Panc1 (cell line): ENCODE results near the gene ITM2B. TPM values are rescaled to one million over a fixed set of nuclear protein-coding genes. Genes with fewer than 3 reads are reported as not detected.

Source experiments
- ATAC-seq: fragments of 200-7000 bp; cut with Tn5 transposase; 2 replicates; pipeline ENCODE4 v1.9.1; 2020; ENCODE audit warnings: mild to moderate bottlenecking, moderate library complexity
- BruUV-seq: library from RNA; stranded (reverse); fragments of 400-500 nt; replicated peaks from 2 replicates; lab custom pipeline; 2021; lab: Mats Ljungman, UMichigan
- CTCF ChIA-PET: fragments of 300-600 bp; sonication (Branson Sonifier 250); formaldehyde crosslinking; loops from one replicate; lab custom pipeline; 2022; ENCODE audit warnings: antibody characterized with exemption; lab: Charles Lee
- POLR2A ChIA-PET: fragments of 300-600 bp; sonication (Branson Sonifier 250); formaldehyde crosslinking; loops from one replicate; lab custom pipeline; 2022; ENCODE audit warnings: antibody characterized with exemption; lab: Charles Lee
- DNase-seq: peaks from one replicate; pipeline ENCODE4 v3.0.0-alpha.2; 2010; ENCODE audit warnings: low read depth, low spot score
- H3K27ac ChIP-seq: 2 replicates; pipeline ENCODE4 v1.5.1; 2011; ENCODE audit warnings: mild to moderate bottlenecking, low read length, inconsistent platforms
- H3K27me3 ChIP-seq: fragments of 200-500 bp; sonication (Bioruptor generic); 2 replicates; pipeline ENCODE4 v1.6.0; 2014; ENCODE audit warnings: low read length, inconsistent platforms; ENCODE audit not compliant: control insufficient read depth, insufficient read depth
- H3K36me3 ChIP-seq: fragments of 200-500 bp; sonication (Bioruptor generic); 2 replicates; pipeline ENCODE4 v1.5.1; 2014; ENCODE audit warnings: inconsistent platforms, mild to moderate bottlenecking, low read length, moderate library complexity; ENCODE audit not compliant: control insufficient read depth, insufficient read depth
- H3K4me1 ChIP-seq: 2 replicates; pipeline ENCODE4 v1.5.1; 2011; ENCODE audit warnings: inconsistent platforms, mild to moderate bottlenecking, low read length, moderate library complexity; ENCODE audit not compliant: control insufficient read depth, insufficient read depth
- H3K4me3 ChIP-seq, 2 experiments: 2 replicates each; pipeline ENCODE4 v1.5.1; 2011 to 2012; ENCODE audit warnings: low read depth in 2 of 2, low read length in 2 of 2, mild to moderate bottlenecking in 2 of 2, inconsistent platforms in 1 of 2, moderate library complexity in 1 of 2
- H3K9me3 ChIP-seq: fragments of 200-500 bp; sonication (Bioruptor generic); 2 replicates; pipeline ENCODE4 v1.5.1; 2014; ENCODE audit warnings: low read depth, mild to moderate bottlenecking, inconsistent platforms, low read length, moderate library complexity; ENCODE audit not compliant: control insufficient read depth, insufficient read depth
- POLR2AphosphoS5 ChIP-seq: IDR thresholded peaks from 2 replicates; pipeline ENCODE4 v1.6.1; 2012; ENCODE audit warnings: mild to moderate bottlenecking, low read depth, low read length, moderate library complexity
- SIN3A ChIP-seq: IDR thresholded peaks from 2 replicates; pipeline ENCODE4 v1.6.1; 2012; ENCODE audit warnings: low read depth, mild to moderate bottlenecking, low read length, moderate library complexity, borderline replicate concordance; ENCODE audit not compliant: insufficient read depth
- TCF7L2 ChIP-seq: IDR thresholded peaks from 2 replicates; pipeline ENCODE4 v1.6.1; 2011; ENCODE audit warnings: mild to moderate bottlenecking, low read depth, low read length, inconsistent platforms
- in situ Hi-C: cut with HindIII; loops from 2 replicates; pipeline ENCODE4 v1.10.0; 2016; ENCODE audit warnings: low sequenced_read_pairs, low pct_unique_long_range_greater_than_20kb
- intact Hi-C: fragments of 100-400 bp; cut with micrococcal nuclease; formaldehyde crosslinking; loops from one replicate; pipeline ENCODE4 v1.10.0; 2022; ENCODE audit not compliant: unreplicated experiment
- total RNA-seq: library from RNA; stranded (reverse); gene quantifications from one replicate; pipeline ENCODE4 v1.2.1, GENCODE V29; 2021; ENCODE audit not compliant: unreplicated experiment
- TF ChIP-seq, protein P1 (sequence below), 2 experiments: IDR thresholded peaks; 2 replicates each; pipeline ENCODE4 v1.6.1; 2011 to 2012; ENCODE audit warnings: low read depth in 2 of 2, control low read depth in 1 of 2, low read length in 1 of 2, mild to moderate bottlenecking in 1 of 2, moderate library complexity in 1 of 2; ENCODE audit not compliant: insufficient read depth in 1 of 2
- TF ChIP-seq, protein P2 (sequence below): fragments of 450-650 bp; IDR thresholded peaks from 2 replicates; pipeline ENCODE4 v1.5.1; 2017; ENCODE audit warnings: mild to moderate bottlenecking

ITM2B gene
- total RNA-seq, 1 experiment from 2014 or later, result 156 TPM

DNA sequence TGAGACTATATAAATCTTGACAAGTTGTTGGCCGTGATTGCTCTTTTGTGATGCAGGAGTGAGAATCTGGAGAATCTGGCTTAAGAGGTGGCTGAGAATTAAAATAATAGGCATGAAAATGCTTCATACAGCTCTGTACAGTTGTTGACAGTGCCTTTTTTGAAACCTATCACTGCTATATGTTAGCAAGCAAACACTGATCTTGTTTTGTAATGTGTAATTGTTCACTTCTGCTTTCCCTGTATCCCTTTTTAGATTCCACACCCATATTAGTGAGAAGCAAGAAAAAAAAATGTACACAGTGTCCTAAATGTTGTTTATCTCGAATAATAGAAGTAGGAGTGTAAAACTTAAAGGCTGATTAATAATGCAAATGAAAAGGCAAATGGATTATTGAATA is 31.1 kb downstream of the ITM2B start:
- no peak overlapping the region for H3K27ac ChIP-seq
- intact Hi-C loops (no loop called here), in situ Hi-C loops (no loop called here)
- no TSS peak for BruUV-seq
- DNase-seq (no peak), ATAC-seq (no peak)
- POLR2A ChIA-PET, result no interaction called here
- H3K4me1 ChIP-seq, result no peaks in the 10 kb centered on the region
- no peaks in the 10 kb centered on the region for H3K9me3 ChIP-seq
- no peaks in the 10 kb centered on the region for H3K27me3 ChIP-seq
- no peak overlapping the region for H3K4me3 ChIP-seq
- CTCF ChIA-PET, result no interaction called here
- TF ChIP-seq POLR2AphosphoS5, result no peak
- TF ChIP-seq, protein P1, sequence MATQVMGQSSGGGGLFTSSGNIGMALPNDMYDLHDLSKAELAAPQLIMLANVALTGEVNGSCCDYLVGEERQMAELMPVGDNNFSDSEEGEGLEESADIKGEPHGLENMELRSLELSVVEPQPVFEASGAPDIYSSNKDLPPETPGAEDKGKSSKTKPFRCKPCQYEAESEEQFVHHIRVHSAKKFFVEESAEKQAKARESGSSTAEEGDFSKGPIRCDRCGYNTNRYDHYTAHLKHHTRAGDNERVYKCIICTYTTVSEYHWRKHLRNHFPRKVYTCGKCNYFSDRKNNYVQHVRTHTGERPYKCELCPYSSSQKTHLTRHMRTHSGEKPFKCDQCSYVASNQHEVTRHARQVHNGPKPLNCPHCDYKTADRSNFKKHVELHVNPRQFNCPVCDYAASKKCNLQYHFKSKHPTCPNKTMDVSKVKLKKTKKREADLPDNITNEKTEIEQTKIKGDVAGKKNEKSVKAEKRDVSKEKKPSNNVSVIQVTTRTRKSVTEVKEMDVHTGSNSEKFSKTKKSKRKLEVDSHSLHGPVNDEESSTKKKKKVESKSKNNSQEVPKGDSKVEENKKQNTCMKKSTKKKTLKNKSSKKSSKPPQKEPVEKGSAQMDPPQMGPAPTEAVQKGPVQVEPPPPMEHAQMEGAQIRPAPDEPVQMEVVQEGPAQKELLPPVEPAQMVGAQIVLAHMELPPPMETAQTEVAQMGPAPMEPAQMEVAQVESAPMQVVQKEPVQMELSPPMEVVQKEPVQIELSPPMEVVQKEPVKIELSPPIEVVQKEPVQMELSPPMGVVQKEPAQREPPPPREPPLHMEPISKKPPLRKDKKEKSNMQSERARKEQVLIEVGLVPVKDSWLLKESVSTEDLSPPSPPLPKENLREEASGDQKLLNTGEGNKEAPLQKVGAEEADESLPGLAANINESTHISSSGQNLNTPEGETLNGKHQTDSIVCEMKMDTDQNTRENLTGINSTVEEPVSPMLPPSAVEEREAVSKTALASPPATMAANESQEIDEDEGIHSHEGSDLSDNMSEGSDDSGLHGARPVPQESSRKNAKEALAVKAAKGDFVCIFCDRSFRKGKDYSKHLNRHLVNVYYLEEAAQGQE (IDR thresholded peaks at IDR 0.05; ENCODE audit: insufficient read depth in 1 of 2, low read depth in 2 of 2, low read length in 1 of 2), result no peak
- TF ChIP-seq TCF7L2, result no peak
- no peak for TF ChIP-seq SIN3A
- TF ChIP-seq, protein P2, sequence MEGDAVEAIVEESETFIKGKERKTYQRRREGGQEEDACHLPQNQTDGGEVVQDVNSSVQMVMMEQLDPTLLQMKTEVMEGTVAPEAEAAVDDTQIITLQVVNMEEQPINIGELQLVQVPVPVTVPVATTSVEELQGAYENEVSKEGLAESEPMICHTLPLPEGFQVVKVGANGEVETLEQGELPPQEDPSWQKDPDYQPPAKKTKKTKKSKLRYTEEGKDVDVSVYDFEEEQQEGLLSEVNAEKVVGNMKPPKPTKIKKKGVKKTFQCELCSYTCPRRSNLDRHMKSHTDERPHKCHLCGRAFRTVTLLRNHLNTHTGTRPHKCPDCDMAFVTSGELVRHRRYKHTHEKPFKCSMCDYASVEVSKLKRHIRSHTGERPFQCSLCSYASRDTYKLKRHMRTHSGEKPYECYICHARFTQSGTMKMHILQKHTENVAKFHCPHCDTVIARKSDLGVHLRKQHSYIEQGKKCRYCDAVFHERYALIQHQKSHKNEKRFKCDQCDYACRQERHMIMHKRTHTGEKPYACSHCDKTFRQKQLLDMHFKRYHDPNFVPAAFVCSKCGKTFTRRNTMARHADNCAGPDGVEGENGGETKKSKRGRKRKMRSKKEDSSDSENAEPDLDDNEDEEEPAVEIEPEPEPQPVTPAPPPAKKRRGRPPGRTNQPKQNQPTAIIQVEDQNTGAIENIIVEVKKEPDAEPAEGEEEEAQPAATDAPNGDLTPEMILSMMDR, result no peak
- peaks cover 8% of the 10 kb centered on the region; the same call in 1 of the 2 replicates for H3K36me3 ChIP-seq

DNA sequence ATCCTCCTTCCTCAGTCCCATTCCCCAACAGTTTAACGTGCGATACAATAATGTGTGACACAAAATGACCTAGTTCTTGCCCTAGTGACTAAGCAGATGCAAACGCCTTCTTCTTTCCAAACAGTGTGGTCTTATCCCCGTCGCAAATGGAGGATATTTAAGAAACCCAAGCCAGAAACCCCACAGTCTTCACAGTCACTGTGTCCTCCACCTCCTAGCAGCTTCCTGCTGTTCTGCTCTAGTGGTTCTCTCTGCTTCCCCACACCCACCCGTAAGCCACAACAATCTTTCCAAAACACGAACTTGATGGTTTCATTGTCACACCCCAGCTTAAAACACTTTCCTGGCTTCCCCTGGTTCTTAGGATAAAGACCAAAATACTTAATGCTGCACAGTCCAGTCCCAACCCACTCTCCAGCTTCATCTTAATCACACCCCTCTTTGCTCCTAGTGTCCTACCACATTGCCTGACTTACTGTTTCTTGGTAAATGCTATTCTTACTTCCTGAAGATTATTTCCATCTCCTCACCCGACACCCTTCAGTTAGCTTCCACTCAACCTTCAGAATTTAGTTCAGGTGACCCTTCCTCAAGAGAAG is 32.3 kb downstream of the ITM2B start:
- ChIA-PET POLR2A (no interaction called here), CTCF (no interaction called here)
- TF ChIP-seq, protein P2, result no peak
- TF ChIP-seq, protein P1 (IDR thresholded peaks at IDR 0.05; ENCODE audit: insufficient read depth in 1 of 2, low read depth in 2 of 2, low read length in 1 of 2), result no peak
- TF ChIP-seq SIN3A, result no peak
- TF ChIP-seq TCF7L2, result no peak
- no peak for TF ChIP-seq POLR2AphosphoS5
- ATAC-seq (no peak), DNase-seq (no peak)
- Histone ChIP-seq H3K4me1 (no peaks in the 10 kb centered on the region), H3K27ac (no peak overlapping the region), H3K27me3 (no peaks in the 10 kb centered on the region), H3K4me3 (no peak overlapping the region), H3K36me3 (peaks cover 8% of the 10 kb centered on the region; the same call in 1 of the 2 replicates), H3K9me3 (no peaks in the 10 kb centered on the region)
- in situ Hi-C loops (no loop called here), intact Hi-C loops (no loop called here)
- BruUV-seq, result no TSS peak
